Endodermal cell (in vitro differentiated cells): ENCODE data around the gene AHRR. TPM values are rescaled to one million over a fixed set of nuclear protein-coding genes. Genes with fewer than 3 reads are reported as not detected.

Experiments
- DNase-seq: peaks from one replicate; pipeline ENCODE4 v3.0.0-alpha.2; 2017
- H3K27ac ChIP-seq: 2 replicates; pipeline ENCODE4 v1.5.1; 2013; ENCODE audit warnings: mild to moderate bottlenecking, low read depth, low read length, moderate library complexity
- H3K27me3 ChIP-seq: 2 replicates; pipeline ENCODE4 v1.6.1; 2013; ENCODE audit warnings: mild to moderate bottlenecking, low read length, moderate library complexity; ENCODE audit not compliant: insufficient read depth, control insufficient read depth, poor library complexity, severe bottlenecking
- H3K36me3 ChIP-seq: 2 replicates; pipeline ENCODE4 v1.7.0; 2013; ENCODE audit warnings: mild to moderate bottlenecking, low read length, moderate library complexity; ENCODE audit not compliant: control insufficient read depth, insufficient read depth
- H3K4me1 ChIP-seq: one replicate; pipeline ENCODE4 v1.7.0; 2013; ENCODE audit warnings: low read length; ENCODE audit not compliant: control insufficient read depth, insufficient read depth
- H3K4me3 ChIP-seq: 2 replicates; pipeline ENCODE4 v1.5.1; 2013; ENCODE audit warnings: mild to moderate bottlenecking, low read length, moderate library complexity
- H3K9ac ChIP-seq: 2 replicates; pipeline ENCODE4 v1.6.1; 2013; ENCODE audit warnings: mild to moderate bottlenecking, low read length, moderate library complexity; ENCODE audit not compliant: poor library complexity, severe bottlenecking; ENCODE audit errors: extremely low read depth
- H3K9me3 ChIP-seq: 2 replicates; pipeline ENCODE4 v1.6.1; 2013; ENCODE audit warnings: mild to moderate bottlenecking, low read length, moderate library complexity; ENCODE audit not compliant: control insufficient read depth
- H3K27ac Mint-ChIP-seq: 2 replicates; pipeline ENCODE4 v1.8.0; 2020; ENCODE audit warnings: mixed read lengths
- H3K27me3 Mint-ChIP-seq: 2 replicates; pipeline ENCODE4 v1.8.0; 2021; ENCODE audit warnings: mild to moderate bottlenecking, mixed read lengths; ENCODE audit not compliant: insufficient read depth
- H3K36me3 Mint-ChIP-seq: 2 replicates; pipeline ENCODE4 v1.8.0; 2020; ENCODE audit warnings: low read depth, mixed read lengths
- H3K4me1 Mint-ChIP-seq: 2 replicates; pipeline ENCODE4 v1.8.0; 2020; ENCODE audit warnings: mixed read lengths
- H3K4me3 Mint-ChIP-seq: 2 replicates; pipeline ENCODE4 v1.8.0; 2020; ENCODE audit warnings: mild to moderate bottlenecking, moderate library complexity, mixed read lengths
- H3K9me3 Mint-ChIP-seq: 2 replicates; pipeline ENCODE4 v1.8.0; 2020; ENCODE audit warnings: mild to moderate bottlenecking, mixed read lengths
- WGBS, 2 experiments: methylation state at CpG; one replicate each; pipeline versions ENCODE4 v1.1.5 to v1.1.7; 2013; ENCODE audit warnings: missing lambda C conversion rate in 2 of 2, mixed read lengths in 1 of 2; ENCODE audit not compliant: insufficient coverage in 1 of 2, insufficient read length in 1 of 2; 5-methylcytosine and 5-hydroxymethylcytosine counted together
- total RNA-seq, 2 donors: library from RNA; stranded (reverse); fragmentation: NEBNext Ultra II Directional in 1 of 2; extraction: Animal tissue kit (Norgen Biotek cat#: 25700) in 1 of 2; gene quantifications; 2 replicates in 1 of 2; 3 replicates in 1 of 2; pipeline ENCODE4 v1.2.1, GENCODE V29; 2021
- TF ChIP-seq, protein P1 (sequence below): fragments of 200-600 bp; sonication (generic); conservative IDR thresholded peaks from 2 replicates; pipeline ENCODE4 v1.5.0; 2021; ENCODE audit warnings: antibody characterized with exemption, mild to moderate bottlenecking

AHRR gene
- total RNA-seq, 2 donors from 2014 or later = 1.4 to 2.0 TPM

GRCh38 chr5:474840-475661, 153.5 kb downstream of the AHRR start:
- Mint-ChIP-seq H3K36me3 (no peaks in the 10 kb centered on the region), H3K27me3 (peaks cover 23% of the 10 kb centered on the region), H3K27ac (no peak overlapping the region), H3K4me1 (peaks cover 6% of the 10 kb centered on the region), H3K9me3 (no peaks in the 10 kb centered on the region), H3K4me3 (peak overlapping the region; percentile 73)
- Histone ChIP-seq H3K9ac (no peak overlapping the region), H3K27ac (no peak overlapping the region), H3K4me1 (peaks cover 6% of the 10 kb centered on the region), H3K36me3 (no peaks in the 10 kb centered on the region), H3K4me3 (peak overlapping the region; percentile 70), H3K27me3 (peaks cover 18% of the 10 kb centered on the region), H3K9me3 (no peaks in the 10 kb centered on the region)
- 13 to 32% methylated on average over 23 to 50 of the region's 50 CpGs for WGBS, 2 experiments
- TF ChIP-seq, protein P1, sequence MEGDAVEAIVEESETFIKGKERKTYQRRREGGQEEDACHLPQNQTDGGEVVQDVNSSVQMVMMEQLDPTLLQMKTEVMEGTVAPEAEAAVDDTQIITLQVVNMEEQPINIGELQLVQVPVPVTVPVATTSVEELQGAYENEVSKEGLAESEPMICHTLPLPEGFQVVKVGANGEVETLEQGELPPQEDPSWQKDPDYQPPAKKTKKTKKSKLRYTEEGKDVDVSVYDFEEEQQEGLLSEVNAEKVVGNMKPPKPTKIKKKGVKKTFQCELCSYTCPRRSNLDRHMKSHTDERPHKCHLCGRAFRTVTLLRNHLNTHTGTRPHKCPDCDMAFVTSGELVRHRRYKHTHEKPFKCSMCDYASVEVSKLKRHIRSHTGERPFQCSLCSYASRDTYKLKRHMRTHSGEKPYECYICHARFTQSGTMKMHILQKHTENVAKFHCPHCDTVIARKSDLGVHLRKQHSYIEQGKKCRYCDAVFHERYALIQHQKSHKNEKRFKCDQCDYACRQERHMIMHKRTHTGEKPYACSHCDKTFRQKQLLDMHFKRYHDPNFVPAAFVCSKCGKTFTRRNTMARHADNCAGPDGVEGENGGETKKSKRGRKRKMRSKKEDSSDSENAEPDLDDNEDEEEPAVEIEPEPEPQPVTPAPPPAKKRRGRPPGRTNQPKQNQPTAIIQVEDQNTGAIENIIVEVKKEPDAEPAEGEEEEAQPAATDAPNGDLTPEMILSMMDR = no peak
- peak; percentile 59 for DNase-seq

DNA sequence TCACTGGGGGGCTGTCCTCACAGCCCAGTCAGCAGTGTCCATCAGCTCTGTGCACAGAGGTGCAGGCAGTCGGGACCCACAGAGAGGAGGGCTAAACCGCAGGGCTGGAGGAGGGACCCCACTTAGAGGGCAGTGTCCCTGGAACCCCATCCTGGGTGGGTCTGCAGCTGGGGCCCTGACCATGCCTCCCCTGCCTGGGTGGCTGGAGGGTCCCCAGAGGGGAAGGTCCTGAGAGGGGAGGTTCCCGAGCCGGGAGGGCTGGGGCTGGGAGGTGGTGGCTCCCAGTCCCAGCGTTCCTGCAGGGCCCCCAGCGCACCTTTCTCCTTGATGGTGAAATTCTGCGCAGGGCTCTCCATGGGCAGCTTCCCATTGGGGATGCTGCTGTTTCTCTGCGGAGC, 154.2 kb downstream of the AHRR start:
- TF ChIP-seq, protein P1 = no peak
- Mint-ChIP-seq H3K27ac (no peak overlapping the region), H3K36me3 (no peaks in the 10 kb centered on the region), H3K27me3 (peaks cover 23% of the 10 kb centered on the region), H3K4me3 (no peak overlapping the region), H3K4me1 (peaks cover 6% of the 10 kb centered on the region), H3K9me3 (no peaks in the 10 kb centered on the region)
- Histone ChIP-seq H3K36me3 (no peaks in the 10 kb centered on the region), H3K9me3 (no peaks in the 10 kb centered on the region), H3K27me3 (peaks cover 18% of the 10 kb centered on the region), H3K9ac (no peak overlapping the region), H3K4me3 (no peak overlapping the region), H3K27ac (no peak overlapping the region), H3K4me1 (peaks cover 6% of the 10 kb centered on the region)
- 66 to 86% methylated on average over 6 to 8 of the region's 8 CpGs for WGBS, 2 experiments
- no peak for DNase-seq

- H3K9ac ChIP-seq = no peak overlapping the region
- no peaks in the 10 kb centered on the region for H3K36me3 ChIP-seq
- H3K27me3 Mint-ChIP-seq = peaks cover 23% of the 10 kb centered on the region
- H3K4me3 ChIP-seq = no peak overlapping the region
- peaks cover 6% of the 10 kb centered on the region for H3K4me1 ChIP-seq
- no peak overlapping the region for H3K27ac Mint-ChIP-seq
- H3K36me3 Mint-ChIP-seq = no peaks in the 10 kb centered on the region
- no peak overlapping the region for H3K4me3 Mint-ChIP-seq
- no peaks in the 10 kb centered on the region for H3K9me3 ChIP-seq
- TF ChIP-seq, protein P1 = no peak
- H3K4me1 Mint-ChIP-seq = peaks cover 6% of the 10 kb centered on the region
- H3K27me3 ChIP-seq = peaks cover 18% of the 10 kb centered on the region
- no peak for DNase-seq
- H3K9me3 Mint-ChIP-seq = no peaks in the 10 kb centered on the region
- 88 to 92% methylated on average over 29 to 51 of the region's 51 CpGs for WGBS, 2 experiments
- no peak overlapping the region for H3K27ac ChIP-seq
Observed at GRCh38 chr5:476102-476813, 154.7 kb downstream of the AHRR start.
